ENCODE measurements around the gene ELK4. TPM values are rescaled to one million over a fixed set of nuclear protein-coding genes. Genes with fewer than 3 reads are reported as not detected.

The ELK4 gene
- polyA plus RNA-seq, 1 donor (not counting 4 experiments of a cell fraction or from before 2014, with no cell fraction given) = 8.6 TPM

DNA sequence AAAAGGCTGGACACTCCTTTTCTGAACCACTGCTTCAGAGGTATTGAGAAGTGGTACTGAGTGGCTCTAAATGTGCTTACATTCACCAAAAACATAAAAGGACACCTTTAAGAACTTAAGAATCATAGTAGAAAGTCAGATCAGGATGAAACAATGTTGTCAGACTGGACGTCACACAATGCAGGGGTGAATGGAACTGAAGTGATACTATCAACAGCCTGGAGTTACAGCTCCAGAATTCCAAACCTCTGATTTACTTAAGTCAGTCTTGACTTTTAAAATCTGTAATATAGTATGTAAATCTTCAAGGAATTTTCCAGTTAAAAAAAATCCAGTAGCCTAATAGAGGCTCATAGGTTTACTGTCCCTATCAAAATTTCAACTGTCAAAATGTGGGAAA lies 19.3 kb downstream of the ELK4 start:
- Histone ChIP-seq H3K9me3 (ENCODE audit: control insufficient read depth, low read depth, low read length) (no peaks in the 10 kb centered on the region), H3K27ac (ENCODE audit: control insufficient read depth, insufficient read depth, low read length) (no peak overlapping the region), H3K79me2 (ENCODE audit: control insufficient read depth, insufficient read depth, low read length) (peaks cover 2% of the 10 kb centered on the region), H2AFZ (ENCODE audit: control insufficient read depth, low read length) (no peak overlapping the region), H3K27me3 (ENCODE audit: control insufficient read depth, extremely low read depth, insufficient read depth, low read length) (no peaks in the 10 kb centered on the region), H3K9ac (ENCODE audit: control insufficient read depth, extremely low read depth, insufficient read depth, low read length) (no peak overlapping the region), H3K4me2 (ENCODE audit: control insufficient read depth, extremely low read depth, insufficient read depth, low read depth, low read length) (no peak overlapping the region), H4K20me1 (ENCODE audit: control insufficient read depth, extremely low read depth, insufficient read depth, low read length) (no peaks in the 10 kb centered on the region), H3K36me3 (ENCODE audit: control insufficient read depth in 2 of 2, extremely low read depth in 1 of 2, insufficient read depth in 2 of 2, low read length in 2 of 2) (peaks cover 0 to 3% of the 10 kb centered on the region in 2 experiments), H3K9me1 (ENCODE audit: control insufficient read depth, extremely low read depth, insufficient read depth, low read length) (no peaks in the 10 kb centered on the region), H3K4me1 (ENCODE audit: control insufficient read depth, extremely low read depth, insufficient read depth, low read length) (peaks cover 28% of the 10 kb centered on the region), H3K4me3 (ENCODE audit: control insufficient read depth in 2 of 3, extremely low read depth in 1 of 3, insufficient read depth in 2 of 3, low read depth in 1 of 3, low read length in 3 of 3) (no peak overlapping the region)
- TF ChIP-seq, protein P1, sequence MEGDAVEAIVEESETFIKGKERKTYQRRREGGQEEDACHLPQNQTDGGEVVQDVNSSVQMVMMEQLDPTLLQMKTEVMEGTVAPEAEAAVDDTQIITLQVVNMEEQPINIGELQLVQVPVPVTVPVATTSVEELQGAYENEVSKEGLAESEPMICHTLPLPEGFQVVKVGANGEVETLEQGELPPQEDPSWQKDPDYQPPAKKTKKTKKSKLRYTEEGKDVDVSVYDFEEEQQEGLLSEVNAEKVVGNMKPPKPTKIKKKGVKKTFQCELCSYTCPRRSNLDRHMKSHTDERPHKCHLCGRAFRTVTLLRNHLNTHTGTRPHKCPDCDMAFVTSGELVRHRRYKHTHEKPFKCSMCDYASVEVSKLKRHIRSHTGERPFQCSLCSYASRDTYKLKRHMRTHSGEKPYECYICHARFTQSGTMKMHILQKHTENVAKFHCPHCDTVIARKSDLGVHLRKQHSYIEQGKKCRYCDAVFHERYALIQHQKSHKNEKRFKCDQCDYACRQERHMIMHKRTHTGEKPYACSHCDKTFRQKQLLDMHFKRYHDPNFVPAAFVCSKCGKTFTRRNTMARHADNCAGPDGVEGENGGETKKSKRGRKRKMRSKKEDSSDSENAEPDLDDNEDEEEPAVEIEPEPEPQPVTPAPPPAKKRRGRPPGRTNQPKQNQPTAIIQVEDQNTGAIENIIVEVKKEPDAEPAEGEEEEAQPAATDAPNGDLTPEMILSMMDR (optimal IDR thresholded peaks at IDR 0.05 in 1 of 3, IDR thresholded peaks at IDR 0.05 in 1 of 3, conservative IDR thresholded peaks at IDR 0.05 in 1 of 3; ENCODE audit: extremely low read depth in 1 of 3, insufficient read depth in 2 of 3, low read length in 3 of 3) = no peak
- no peak for TF ChIP-seq EZH2 (IDR thresholded peaks at IDR 0.05; ENCODE audit: low read length)
- FAIRE-seq (no peak), DNase-seq (ENCODE audit: low read depth, low spot score) (no peak)
- dilution Hi-C loops (cut with MboI; ENCODE audit: extremely low pct_ligation_motif_present, low sequenced_read_pairs) = no loop called here

DNA sequence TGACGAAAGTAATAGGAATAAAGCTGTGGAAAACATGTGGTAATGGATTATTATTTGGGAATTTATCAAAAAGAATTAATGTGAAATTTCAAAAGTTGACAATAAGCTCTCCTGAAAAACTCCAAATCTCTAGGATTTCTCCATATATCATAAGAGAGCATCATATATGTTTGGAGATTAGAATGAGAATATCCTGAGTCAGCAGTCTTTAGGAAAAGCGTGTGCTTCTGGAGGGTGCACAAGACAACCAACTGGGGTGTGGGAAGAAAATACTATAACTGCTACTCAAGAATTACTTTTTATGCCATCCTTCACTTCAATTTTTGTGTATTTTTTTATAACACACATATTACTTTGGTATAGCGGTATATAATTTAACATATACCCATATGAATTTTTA lies 19.7 kb downstream of the ELK4 start:
- Histone ChIP-seq H3K9ac (ENCODE audit: control insufficient read depth, extremely low read depth, insufficient read depth, low read length) (no peak overlapping the region), H3K36me3 (ENCODE audit: control insufficient read depth in 2 of 2, extremely low read depth in 1 of 2, insufficient read depth in 2 of 2, low read length in 2 of 2) (peaks cover 0 to 3% of the 10 kb centered on the region in 2 experiments), H3K27me3 (ENCODE audit: control insufficient read depth, extremely low read depth, insufficient read depth, low read length) (no peaks in the 10 kb centered on the region), H3K27ac (ENCODE audit: control insufficient read depth, insufficient read depth, low read length) (no peak overlapping the region), H3K4me3 (ENCODE audit: control insufficient read depth in 2 of 3, extremely low read depth in 1 of 3, insufficient read depth in 2 of 3, low read depth in 1 of 3, low read length in 3 of 3) (no peak overlapping the region), H4K20me1 (ENCODE audit: control insufficient read depth, extremely low read depth, insufficient read depth, low read length) (no peaks in the 10 kb centered on the region), H3K9me3 (ENCODE audit: control insufficient read depth, low read depth, low read length) (no peaks in the 10 kb centered on the region), H3K79me2 (ENCODE audit: control insufficient read depth, insufficient read depth, low read length) (peaks cover 2% of the 10 kb centered on the region), H2AFZ (ENCODE audit: control insufficient read depth, low read length) (no peak overlapping the region), H3K4me2 (ENCODE audit: control insufficient read depth, extremely low read depth, insufficient read depth, low read depth, low read length) (no peak overlapping the region), H3K9me1 (ENCODE audit: control insufficient read depth, extremely low read depth, insufficient read depth, low read length) (no peaks in the 10 kb centered on the region), H3K4me1 (ENCODE audit: control insufficient read depth, extremely low read depth, insufficient read depth, low read length) (peaks cover 28% of the 10 kb centered on the region)
- TF ChIP-seq, protein P1 (optimal IDR thresholded peaks at IDR 0.05 in 1 of 3, IDR thresholded peaks at IDR 0.05 in 1 of 3, conservative IDR thresholded peaks at IDR 0.05 in 1 of 3; ENCODE audit: extremely low read depth in 1 of 3, insufficient read depth in 2 of 3, low read length in 3 of 3) = no peak
- TF ChIP-seq EZH2 (IDR thresholded peaks at IDR 0.05; ENCODE audit: low read length) = no peak
- dilution Hi-C loops (cut with MboI; ENCODE audit: extremely low pct_ligation_motif_present, low sequenced_read_pairs) = no loop called here
- no peak for DNase-seq (ENCODE audit: low read depth, low spot score)
- FAIRE-seq = no peak
